ENCODE data around the gene PRKG1.

PRKG1 gene

GRCh38 chr10:51964630-51965029 lies 890.3 kb downstream of the PRKG1 start:
- Histone ChIP-seq H3K27ac (ENCODE audit: low read depth, low read length) (no peak overlapping the region), H3K79me2 (ENCODE audit: insufficient read depth, low read length) (no peaks in the 10 kb centered on the region), H3K4me2 (ENCODE audit: low read depth, low read length, poor library complexity, severe bottlenecking) (no peak overlapping the region), H2AFZ (ENCODE audit: low read depth, low read length, severe bottlenecking) (no peak overlapping the region), H3K27me3 (ENCODE audit: low read length) (no peaks in the 10 kb centered on the region), H3K9ac (ENCODE audit: low read length) (no peak overlapping the region), H3K36me3 (ENCODE audit: low read length) (no peaks in the 10 kb centered on the region), H3K9me3 (ENCODE audit: insufficient read depth, low read length) (no peaks in the 10 kb centered on the region), H3K4me3 (ENCODE audit: insufficient read depth, low read length, poor library complexity, severe bottlenecking) (no peak overlapping the region), H4K20me1 (ENCODE audit: low read depth, low read length) (no peaks in the 10 kb centered on the region), H3F3A (ENCODE audit: insufficient read depth) (no peaks in the 10 kb centered on the region), H3K9me2 (replicated peaks; ENCODE audit: insufficient read depth, low read length) (no peaks in the 10 kb centered on the region)
- TF ChIP-seq EZH2phosphoT487 (conservative IDR thresholded peaks at IDR 0.05; ENCODE audit: low read length), result no peak
- TF ChIP-seq, protein P1, sequence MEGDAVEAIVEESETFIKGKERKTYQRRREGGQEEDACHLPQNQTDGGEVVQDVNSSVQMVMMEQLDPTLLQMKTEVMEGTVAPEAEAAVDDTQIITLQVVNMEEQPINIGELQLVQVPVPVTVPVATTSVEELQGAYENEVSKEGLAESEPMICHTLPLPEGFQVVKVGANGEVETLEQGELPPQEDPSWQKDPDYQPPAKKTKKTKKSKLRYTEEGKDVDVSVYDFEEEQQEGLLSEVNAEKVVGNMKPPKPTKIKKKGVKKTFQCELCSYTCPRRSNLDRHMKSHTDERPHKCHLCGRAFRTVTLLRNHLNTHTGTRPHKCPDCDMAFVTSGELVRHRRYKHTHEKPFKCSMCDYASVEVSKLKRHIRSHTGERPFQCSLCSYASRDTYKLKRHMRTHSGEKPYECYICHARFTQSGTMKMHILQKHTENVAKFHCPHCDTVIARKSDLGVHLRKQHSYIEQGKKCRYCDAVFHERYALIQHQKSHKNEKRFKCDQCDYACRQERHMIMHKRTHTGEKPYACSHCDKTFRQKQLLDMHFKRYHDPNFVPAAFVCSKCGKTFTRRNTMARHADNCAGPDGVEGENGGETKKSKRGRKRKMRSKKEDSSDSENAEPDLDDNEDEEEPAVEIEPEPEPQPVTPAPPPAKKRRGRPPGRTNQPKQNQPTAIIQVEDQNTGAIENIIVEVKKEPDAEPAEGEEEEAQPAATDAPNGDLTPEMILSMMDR (IDR thresholded peaks at IDR 0.05; ENCODE audit: insufficient read depth, low read length, poor library complexity, severe bottlenecking), result no peak

GRCh38 chr10:51965451-51965850 lies 891.2 kb downstream of the PRKG1 start:
- H3K36me3 ChIP-seq (ENCODE audit: low read length), result no peaks in the 10 kb centered on the region
- no peaks in the 10 kb centered on the region for H3K9me3 ChIP-seq (ENCODE audit: insufficient read depth, low read length)
- TF ChIP-seq, protein P1 (IDR thresholded peaks at IDR 0.05; ENCODE audit: insufficient read depth, low read length, poor library complexity, severe bottlenecking), result no peak
- TF ChIP-seq EZH2phosphoT487 (conservative IDR thresholded peaks at IDR 0.05; ENCODE audit: low read length), result no peak

GRCh38 chr10:51972733-51973346 lies 898.6 kb downstream of the PRKG1 start:
- Histone ChIP-seq H3K27ac (ENCODE audit: low read depth, low read length) (no peak overlapping the region), H4K20me1 (ENCODE audit: low read depth, low read length) (no peaks in the 10 kb centered on the region), H3F3A (ENCODE audit: insufficient read depth) (no peaks in the 10 kb centered on the region), H3K36me3 (ENCODE audit: low read length) (no peaks in the 10 kb centered on the region), H3K9me3 (ENCODE audit: insufficient read depth, low read length) (no peaks in the 10 kb centered on the region), H3K27me3 (ENCODE audit: low read length) (no peaks in the 10 kb centered on the region), H3K9ac (ENCODE audit: low read length) (no peak overlapping the region), H3K9me2 (replicated peaks; ENCODE audit: insufficient read depth, low read length) (no peaks in the 10 kb centered on the region), H3K4me3 (ENCODE audit: insufficient read depth, low read length, poor library complexity, severe bottlenecking) (no peak overlapping the region), H2AFZ (ENCODE audit: low read depth, low read length, severe bottlenecking) (no peak overlapping the region), H3K79me2 (ENCODE audit: insufficient read depth, low read length) (no peaks in the 10 kb centered on the region), H3K4me2 (ENCODE audit: low read depth, low read length, poor library complexity, severe bottlenecking) (no peak overlapping the region)
- TF ChIP-seq, protein P1 (IDR thresholded peaks at IDR 0.05; ENCODE audit: insufficient read depth, low read length, poor library complexity, severe bottlenecking), result no peak
- no peak for TF ChIP-seq EZH2phosphoT487 (conservative IDR thresholded peaks at IDR 0.05; ENCODE audit: low read length)

More at GRCh38 chr10:51965451-51965850, 891.2 kb downstream of the PRKG1 start:
- no peaks in the 10 kb centered on the region for H4K20me1 ChIP-seq (ENCODE audit: low read depth, low read length)
- no peaks in the 10 kb centered on the region for H3K79me2 ChIP-seq (ENCODE audit: insufficient read depth, low read length)
- H3K9ac ChIP-seq (ENCODE audit: low read length), result no peak overlapping the region
- H2AFZ ChIP-seq (ENCODE audit: low read depth, low read length, severe bottlenecking), result no peak overlapping the region
- no peaks in the 10 kb centered on the region for H3K27me3 ChIP-seq (ENCODE audit: low read length)
- H3K27ac ChIP-seq (ENCODE audit: low read depth, low read length), result no peak overlapping the region
- no peaks in the 10 kb centered on the region for H3F3A ChIP-seq (ENCODE audit: insufficient read depth)
- no peak overlapping the region for H3K4me3 ChIP-seq (ENCODE audit: insufficient read depth, low read length, poor library complexity, severe bottlenecking)
- no peak overlapping the region for H3K4me2 ChIP-seq (ENCODE audit: low read depth, low read length, poor library complexity, severe bottlenecking)
- no peaks in the 10 kb centered on the region for H3K9me2 ChIP-seq (replicated peaks; ENCODE audit: insufficient read depth, low read length)
